Thyroid gland (tissue), 4 donors: ENCODE results near the gene BCL11B.

Experiments
- POLR2A ChIP-seq, 2 donors: fragments of 450-650 bp; IDR thresholded peaks; one replicate each; pipeline ENCODE4 v1.6.1; 2017; ENCODE audit warnings: antibody characterized with exemption in 2 of 2, mild to moderate bottlenecking in 2 of 2, moderate library complexity in 1 of 2
- TF ChIP-seq, protein P1 (sequence below), 6 experiments: fragments of 200-600 bp in 3 of 6; fragments of 450-650 bp in 3 of 6; sonication (generic) in 3 of 6; IDR thresholded peaks; one replicate each; pipeline ENCODE4 v1.5.1; 2016 to 2019; ENCODE audit warnings: antibody characterized with exemption in 6 of 6, mild to moderate bottlenecking in 2 of 6, inconsistent platforms in 1 of 6, moderate library complexity in 1 of 6

DNA sequence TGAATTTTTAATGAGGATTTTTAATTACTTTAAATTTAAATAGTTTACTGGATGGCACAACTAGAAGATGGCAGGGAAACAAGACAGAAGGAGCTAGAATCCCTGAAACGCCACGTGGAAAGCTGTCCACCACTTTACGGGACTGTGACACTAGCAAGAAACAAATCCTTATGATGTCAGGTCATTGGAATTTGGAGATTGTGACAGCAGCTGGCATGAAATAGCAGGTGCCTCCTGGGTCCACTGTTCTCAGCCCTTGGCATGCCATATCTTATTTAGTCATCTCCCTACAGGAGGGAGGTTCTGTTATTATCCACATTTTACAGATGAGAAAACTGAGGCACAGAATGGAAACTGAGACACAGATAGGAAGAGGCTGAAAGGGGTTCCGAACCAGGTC, 113.8 kb downstream of the BCL11B start:
- no peak for TF ChIP-seq POLR2A (IDR thresholded peaks at IDR 0.05)
- TF ChIP-seq, protein P1, sequence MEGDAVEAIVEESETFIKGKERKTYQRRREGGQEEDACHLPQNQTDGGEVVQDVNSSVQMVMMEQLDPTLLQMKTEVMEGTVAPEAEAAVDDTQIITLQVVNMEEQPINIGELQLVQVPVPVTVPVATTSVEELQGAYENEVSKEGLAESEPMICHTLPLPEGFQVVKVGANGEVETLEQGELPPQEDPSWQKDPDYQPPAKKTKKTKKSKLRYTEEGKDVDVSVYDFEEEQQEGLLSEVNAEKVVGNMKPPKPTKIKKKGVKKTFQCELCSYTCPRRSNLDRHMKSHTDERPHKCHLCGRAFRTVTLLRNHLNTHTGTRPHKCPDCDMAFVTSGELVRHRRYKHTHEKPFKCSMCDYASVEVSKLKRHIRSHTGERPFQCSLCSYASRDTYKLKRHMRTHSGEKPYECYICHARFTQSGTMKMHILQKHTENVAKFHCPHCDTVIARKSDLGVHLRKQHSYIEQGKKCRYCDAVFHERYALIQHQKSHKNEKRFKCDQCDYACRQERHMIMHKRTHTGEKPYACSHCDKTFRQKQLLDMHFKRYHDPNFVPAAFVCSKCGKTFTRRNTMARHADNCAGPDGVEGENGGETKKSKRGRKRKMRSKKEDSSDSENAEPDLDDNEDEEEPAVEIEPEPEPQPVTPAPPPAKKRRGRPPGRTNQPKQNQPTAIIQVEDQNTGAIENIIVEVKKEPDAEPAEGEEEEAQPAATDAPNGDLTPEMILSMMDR (IDR thresholded peaks at IDR 0.05): no peak
